HG02970 (cell line): Measurements from ENCODE around the gene STK17A.
"Not testable (repeated sequence)": the region's sequence is repeated elsewhere in the genome, so short reads cannot be mapped to it uniquely, and the experiment has no call there.

Experiments
- ATAC-seq: cut with Tn5 transposase; IDR thresholded peaks from one replicate; pipeline ENCODE4 v1.9.1; 2021; ENCODE audit warnings: mild to moderate bottlenecking, moderate library complexity, moderate number of reproducible peaks; ENCODE audit not compliant: unreplicated experiment, low FRiP score

Gene STK17A

GRCh38 chr7:43565786-43566185 is 17.1 kb upstream of the STK17A start:
- no peak for ATAC-seq

GRCh38 chr7:43568529-43568928 is 14.4 kb upstream of the STK17A start:
- ATAC-seq = no peak

GRCh38 chr7:43569424-43569823 is 13.5 kb upstream of the STK17A start:
- ATAC-seq = no peak

- peak; percentile 61 for ATAC-seq
These were observed 12.1 kb upstream of the STK17A start for GRCh38 chr7:43570688-43571365.

GRCh38 chr7:43572516-43573049 is 10.3 kb upstream of the STK17A start:
- ATAC-seq = no peak

- not testable (repeated sequence) for ATAC-seq
These were observed 9.1 kb upstream of the STK17A start for GRCh38 chr7:43573832-43574231.

GRCh38 chr7:43575506-43575905 is 7.4 kb upstream of the STK17A start:
- ATAC-seq = no peak

GRCh38 chr7:43576241-43576640 is 6.7 kb upstream of the STK17A start:
- ATAC-seq = no peak

- ATAC-seq = no peak
These were observed 5.4 kb upstream of the STK17A start for GRCh38 chr7:43577485-43577951.

- ATAC-seq = peak; percentile 16
These were observed 701 bp downstream of the STK17A start for GRCh38 chr7:43583424-43584194.

- no peak for ATAC-seq
These were observed 1.3 kb downstream of the STK17A start for GRCh38 chr7:43584195-43584586.

- not testable (repeated sequence) for ATAC-seq
These were observed 1.8 kb downstream of the STK17A start for GRCh38 chr7:43584733-43585132.

- ATAC-seq = no peak
These were observed 2.7 kb downstream of the STK17A start for GRCh38 chr7:43585562-43585961.

GRCh38 chr7:43586251-43586900 is 3.5 kb downstream of the STK17A start:
- no peak for ATAC-seq

GRCh38 chr7:43588477-43589132 is 5.7 kb downstream of the STK17A start:
- ATAC-seq = no peak

GRCh38 chr7:43589133-43589478 is 6.2 kb downstream of the STK17A start:
- ATAC-seq = no peak

GRCh38 chr7:43589728-43590127 is 6.8 kb downstream of the STK17A start:
- no peak for ATAC-seq

GRCh38 chr7:43590862-43591557 is 8.1 kb downstream of the STK17A start:
- ATAC-seq = peak; percentile 45

- ATAC-seq = no peak
These were observed 8.8 kb downstream of the STK17A start for GRCh38 chr7:43591558-43592180.

GRCh38 chr7:43592326-43592725 is 9.4 kb downstream of the STK17A start:
- ATAC-seq = no peak
